22Rv1 (cell line): ENCODE results near the gene RHBDL3.

Experiments used
- ZFX ChIP-seq: fragments of 450-650 bp; IDR thresholded peaks from 2 replicates; pipeline ENCODE4 v1.6.1; 2017; ENCODE audit warnings: antibody characterized with exemption, borderline replicate concordance
- TF ChIP-seq, protein P1 (sequence below): fragments of 450-650 bp; IDR thresholded peaks from 2 replicates; pipeline ENCODE4 v1.5.1; 2017; ENCODE audit warnings: mild to moderate bottlenecking

GRCh38 chr17:32289471-32290070, 23.9 kb downstream of the RHBDL3 start:
- TF ChIP-seq, protein P1, sequence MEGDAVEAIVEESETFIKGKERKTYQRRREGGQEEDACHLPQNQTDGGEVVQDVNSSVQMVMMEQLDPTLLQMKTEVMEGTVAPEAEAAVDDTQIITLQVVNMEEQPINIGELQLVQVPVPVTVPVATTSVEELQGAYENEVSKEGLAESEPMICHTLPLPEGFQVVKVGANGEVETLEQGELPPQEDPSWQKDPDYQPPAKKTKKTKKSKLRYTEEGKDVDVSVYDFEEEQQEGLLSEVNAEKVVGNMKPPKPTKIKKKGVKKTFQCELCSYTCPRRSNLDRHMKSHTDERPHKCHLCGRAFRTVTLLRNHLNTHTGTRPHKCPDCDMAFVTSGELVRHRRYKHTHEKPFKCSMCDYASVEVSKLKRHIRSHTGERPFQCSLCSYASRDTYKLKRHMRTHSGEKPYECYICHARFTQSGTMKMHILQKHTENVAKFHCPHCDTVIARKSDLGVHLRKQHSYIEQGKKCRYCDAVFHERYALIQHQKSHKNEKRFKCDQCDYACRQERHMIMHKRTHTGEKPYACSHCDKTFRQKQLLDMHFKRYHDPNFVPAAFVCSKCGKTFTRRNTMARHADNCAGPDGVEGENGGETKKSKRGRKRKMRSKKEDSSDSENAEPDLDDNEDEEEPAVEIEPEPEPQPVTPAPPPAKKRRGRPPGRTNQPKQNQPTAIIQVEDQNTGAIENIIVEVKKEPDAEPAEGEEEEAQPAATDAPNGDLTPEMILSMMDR = no peak
- no peak for TF ChIP-seq ZFX
